Measurements from ENCODE around the gene MACROH2A2. TPM values are rescaled to one million over a fixed set of nuclear protein-coding genes. Genes with fewer than 3 reads are reported as not detected.

MACROH2A2 gene
- total and polyA plus RNA-seq, 2 of the 13 experiments (the other 11 are each of a cell fraction or from before 2014, with no cell fraction given) = 9.8 to 43.1 TPM

- no peak for TF ChIP-seq ZBTB40 (IDR thresholded peaks at IDR 0.05)
- peak; percentile 39; the same call in 1 of the 2 replicates for TF ChIP-seq ZBTB40 (CRISPR knock-in tag; IDR thresholded peaks at IDR 0.05)
- TF ChIP-seq MTERF4 (CRISPR knock-in tag; IDR thresholded peaks at IDR 0.05) = no peak
- no peak for TF ChIP-seq ZNF615 (CRISPR knock-in tag; IDR thresholded peaks at IDR 0.05; ENCODE audit: borderline replicate concordance)
- peak; percentile 45; the same call in 1 of the 2 replicates for TF ChIP-seq ZNF644 (CRISPR knock-in tag; IDR thresholded peaks at IDR 0.05; ENCODE audit: low read depth)
- no peak for TF ChIP-seq MTA1 (CRISPR knock-in tag; IDR thresholded peaks at IDR 0.05; ENCODE audit: borderline replicate concordance)
- peak; percentile 41; the same call in 1 of the 2 replicates for TF ChIP-seq ZBTB4 (CRISPR knock-in tag; IDR thresholded peaks at IDR 0.05; ENCODE audit: borderline replicate concordance)
- TF ChIP-seq ZNF800 (CRISPR knock-in tag; IDR thresholded peaks at IDR 0.05) = 0 out of 2 replicates have a peak, but pooled peaks have one; percentile 39
- TF ChIP-seq SAP130 (CRISPR knock-in tag; IDR thresholded peaks at IDR 0.05; ENCODE audit: low read depth) = 0 out of 2 replicates have a peak, but pooled peaks have one; percentile 16
- TF ChIP-seq ZMYM2 (CRISPR knock-in tag; IDR thresholded peaks at IDR 0.05) = peak; percentile 100
Measured at GRCh38 chr10:70053841-70054288, 1.2 kb downstream of the MACROH2A2 start (continued).
